Mucosa of descending colon (tissue), 3 donors: ENCODE measurements around the gene ABL1. TPM values are rescaled to one million over a fixed set of nuclear protein-coding genes. Genes with fewer than 3 reads are reported as not detected.
A peak's percentile ranks its signal among the peaks of the same experiment; 100 is the strongest.
"Not testable (repeated sequence)": the region's sequence is repeated elsewhere in the genome, so short reads cannot be mapped to it uniquely, and the experiment has no call there.

Experiments used
- ATAC-seq: fragments of 200-7000 bp; cut with Tn5 transposase; one replicate; pipeline ENCODE4 v1.9.1; 2020; ENCODE audit warnings: mild to moderate bottlenecking, moderate library complexity
- DNase-seq, 3 donors: peaks; one replicate each; pipeline ENCODE4 v3.0.0-alpha.2; 2020
- H3K36me3 ChIP-seq: fragments of 200-600 bp; one replicate; pipeline ENCODE4 v1.8.0; 2021; ENCODE audit warnings: low read depth, mild to moderate bottlenecking
- H3K4me1 ChIP-seq: fragments of 200-600 bp; one replicate; pipeline ENCODE4 v1.8.0; 2021; ENCODE audit warnings: low read depth, mild to moderate bottlenecking
- H3K4me3 ChIP-seq: fragments of 200-600 bp; one replicate; pipeline ENCODE4 v1.8.0; 2021; ENCODE audit warnings: mild to moderate bottlenecking
- H3K9me3 ChIP-seq: fragments of 200-600 bp; one replicate; pipeline ENCODE4 v1.8.0; 2021; ENCODE audit warnings: mild to moderate bottlenecking
- intact Hi-C, 2 donors: fragments of 100-400 bp; cut with DNase I in 1 of 2; cut with micrococcal nuclease in 1 of 2; formaldehyde crosslinking; loops; one replicate each; pipeline versions ENCODE4 v1.11.0 to v1.11.1; 2022; cut with DNase I, micrococcal nuclease
- total RNA-seq, 3 donors: library from RNA; stranded (reverse); fragmentation: NEBNext Ultra II Directional in 2 of 3; extraction: Animal tissue kit (Norgen Biotek cat#: 25700) in 2 of 3; gene quantifications; one replicate each; pipeline versions ENCODE4 v1.2.1 to v1.2.4, GENCODE V29; 2021 to 2023
- TF ChIP-seq, protein P1 (sequence below): fragments of 200-600 bp; IDR thresholded peaks from one replicate; pipeline ENCODE4 v1.8.0; 2022; ENCODE audit warnings: antibody characterized with exemption, mild to moderate bottlenecking
- donor health status: DM: no; HTN: no; CAD: no; lungs with moderate emphysema.
- donor health status: DM: no; HTN: no; CAD: no.
- donor health status: DM: no; HTN: yes; CAD: no.

ABL1 gene
- total RNA-seq, 3 donors from 2014 or later, result 86.6 to 147 (median 91.4) TPM

DNA sequence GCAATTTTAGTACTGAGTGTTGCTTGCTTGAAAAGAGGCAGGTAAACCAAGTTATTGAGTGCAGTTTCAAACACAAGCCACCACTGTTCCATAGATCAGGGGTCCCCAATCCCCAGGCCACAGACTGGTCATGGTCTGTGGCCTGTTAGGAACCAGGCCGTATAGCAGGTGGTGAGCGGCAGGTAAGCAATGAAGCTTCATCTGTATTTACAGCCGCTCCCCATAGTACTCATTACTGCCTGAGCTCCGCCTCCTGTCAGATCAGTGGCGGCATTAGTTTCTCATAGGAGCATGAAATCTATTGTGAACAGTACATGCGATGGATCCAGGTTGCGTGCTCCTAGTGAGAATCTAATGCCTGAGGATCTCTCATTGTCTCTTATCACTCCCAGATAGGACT is 41.5 kb upstream of the ABL1 start:
- intact Hi-C loops, result no loop called here
- ATAC-seq (peak; percentile 45), DNase-seq (peak in 1 of 3 donors; percentile 21)
- H3K4me1 ChIP-seq, result no peaks in the 10 kb centered on the region
- peaks cover 11% of the 10 kb centered on the region for H3K9me3 ChIP-seq
- TF ChIP-seq, protein P1, sequence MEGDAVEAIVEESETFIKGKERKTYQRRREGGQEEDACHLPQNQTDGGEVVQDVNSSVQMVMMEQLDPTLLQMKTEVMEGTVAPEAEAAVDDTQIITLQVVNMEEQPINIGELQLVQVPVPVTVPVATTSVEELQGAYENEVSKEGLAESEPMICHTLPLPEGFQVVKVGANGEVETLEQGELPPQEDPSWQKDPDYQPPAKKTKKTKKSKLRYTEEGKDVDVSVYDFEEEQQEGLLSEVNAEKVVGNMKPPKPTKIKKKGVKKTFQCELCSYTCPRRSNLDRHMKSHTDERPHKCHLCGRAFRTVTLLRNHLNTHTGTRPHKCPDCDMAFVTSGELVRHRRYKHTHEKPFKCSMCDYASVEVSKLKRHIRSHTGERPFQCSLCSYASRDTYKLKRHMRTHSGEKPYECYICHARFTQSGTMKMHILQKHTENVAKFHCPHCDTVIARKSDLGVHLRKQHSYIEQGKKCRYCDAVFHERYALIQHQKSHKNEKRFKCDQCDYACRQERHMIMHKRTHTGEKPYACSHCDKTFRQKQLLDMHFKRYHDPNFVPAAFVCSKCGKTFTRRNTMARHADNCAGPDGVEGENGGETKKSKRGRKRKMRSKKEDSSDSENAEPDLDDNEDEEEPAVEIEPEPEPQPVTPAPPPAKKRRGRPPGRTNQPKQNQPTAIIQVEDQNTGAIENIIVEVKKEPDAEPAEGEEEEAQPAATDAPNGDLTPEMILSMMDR, result no peak
- H3K4me3 ChIP-seq, result no peak overlapping the region
- H3K36me3 ChIP-seq, result no peaks in the 10 kb centered on the region

DNA sequence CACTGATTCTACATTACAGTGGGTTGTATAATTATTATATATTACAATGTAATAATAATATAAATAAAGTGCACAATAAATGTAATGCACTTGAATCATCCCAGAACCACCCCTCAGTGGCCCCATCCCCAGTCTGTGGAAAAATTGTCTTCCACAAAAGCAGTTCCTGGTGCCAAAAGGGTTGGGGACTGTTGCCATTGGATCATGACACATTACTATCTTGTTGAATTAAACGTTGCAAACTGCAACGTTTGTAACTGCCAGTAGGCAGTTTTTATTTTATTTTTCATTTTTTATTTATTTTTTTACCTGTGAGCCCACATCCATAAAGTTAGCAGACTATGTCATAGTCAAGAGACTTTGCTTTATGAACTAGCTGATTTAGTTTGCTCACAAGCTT is 41.0 kb upstream of the ABL1 start:
- H3K9me3 ChIP-seq, intact Hi-C loops, DNase-seq: not testable (repeated sequence)

DNA sequence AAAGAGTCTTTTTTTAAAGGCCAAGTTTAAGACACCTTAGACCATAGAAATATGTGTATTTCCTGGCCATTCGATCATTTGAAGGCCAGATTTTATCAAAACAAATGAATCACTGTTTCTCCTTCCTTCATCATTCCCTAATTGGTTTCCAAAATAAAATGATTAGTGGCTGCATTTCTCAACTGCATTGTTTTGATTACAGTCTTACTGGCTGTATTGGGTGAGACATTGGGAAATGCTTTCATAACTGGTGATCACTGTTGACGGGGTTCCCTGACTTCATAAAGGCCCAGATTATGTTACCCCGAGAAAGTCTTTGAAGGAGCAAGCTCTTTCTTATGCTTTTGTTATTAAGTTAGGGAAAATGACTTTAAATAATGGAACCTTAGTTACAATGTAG is 40.6 kb upstream of the ABL1 start:
- DNase-seq, intact Hi-C loops, H3K9me3 ChIP-seq, ATAC-seq, H3K4me1 ChIP-seq, H3K36me3 ChIP-seq, H3K4me3 ChIP-seq: not testable (repeated sequence)

More for the DNA sequence above, 41.0 kb upstream of the ABL1 start:
- ATAC-seq, H3K36me3 ChIP-seq, H3K4me1 ChIP-seq, H3K4me3 ChIP-seq: not testable (repeated sequence)

DNA sequence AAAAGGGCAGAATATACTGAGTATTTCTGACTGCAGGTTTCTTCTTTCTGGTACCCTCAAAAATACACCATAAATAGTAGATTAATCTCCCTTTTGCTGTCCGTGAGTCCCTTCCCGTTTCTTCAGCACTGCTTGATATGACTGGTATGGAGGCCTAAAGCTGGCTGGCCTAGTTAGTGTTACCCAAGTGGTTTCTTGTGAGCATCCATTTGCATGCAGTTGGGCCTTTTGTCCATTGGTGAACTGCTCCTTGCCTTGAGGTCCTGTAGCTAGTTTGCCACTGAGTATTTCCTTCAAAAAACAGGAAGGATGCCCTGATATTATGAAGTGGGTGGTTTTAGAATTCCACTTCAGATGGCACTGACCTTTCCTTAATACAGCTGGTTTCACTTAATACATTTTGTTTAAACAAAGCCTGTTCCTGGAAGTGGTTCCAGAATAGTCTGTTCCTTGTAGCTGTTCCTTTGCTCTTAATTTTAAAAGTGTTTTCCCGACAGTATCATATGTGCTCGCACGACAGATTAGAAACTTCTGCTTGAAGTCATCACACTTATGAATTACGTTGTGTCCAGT is 40.0 kb upstream of the ABL1 start:
- intact Hi-C loops, result no loop called here
- H3K4me1 ChIP-seq, result no peaks in the 10 kb centered on the region
- ATAC-seq (no peak), DNase-seq (no peak)
- peaks cover 1% of the 10 kb centered on the region for H3K9me3 ChIP-seq
- H3K4me3 ChIP-seq, result no peak overlapping the region
- no peaks in the 10 kb centered on the region for H3K36me3 ChIP-seq
- TF ChIP-seq, protein P1, result no peak

DNA sequence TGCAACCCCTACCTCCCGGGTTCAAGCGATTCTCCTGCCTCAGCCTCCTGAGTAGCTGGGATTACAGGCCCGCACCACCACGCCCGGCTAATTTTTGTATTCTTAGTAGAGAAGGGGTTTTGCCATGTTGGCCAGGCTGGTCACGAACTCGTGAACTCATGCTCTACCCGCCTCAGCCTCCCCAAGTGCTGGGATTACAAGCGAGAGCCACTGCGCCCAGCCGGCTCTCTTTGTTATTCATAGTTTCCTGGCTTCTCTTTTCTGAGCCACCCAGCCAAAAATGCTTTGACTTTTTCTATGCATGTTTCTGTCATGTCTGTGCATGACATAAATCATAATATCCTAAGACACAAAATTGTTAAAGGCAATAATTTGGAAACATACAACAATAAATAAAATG is 31.9 kb upstream of the ABL1 start:
- H3K36me3 ChIP-seq, intact Hi-C loops, ATAC-seq, H3K4me3 ChIP-seq, H3K4me1 ChIP-seq, H3K9me3 ChIP-seq, DNase-seq: not testable (repeated sequence)

DNA sequence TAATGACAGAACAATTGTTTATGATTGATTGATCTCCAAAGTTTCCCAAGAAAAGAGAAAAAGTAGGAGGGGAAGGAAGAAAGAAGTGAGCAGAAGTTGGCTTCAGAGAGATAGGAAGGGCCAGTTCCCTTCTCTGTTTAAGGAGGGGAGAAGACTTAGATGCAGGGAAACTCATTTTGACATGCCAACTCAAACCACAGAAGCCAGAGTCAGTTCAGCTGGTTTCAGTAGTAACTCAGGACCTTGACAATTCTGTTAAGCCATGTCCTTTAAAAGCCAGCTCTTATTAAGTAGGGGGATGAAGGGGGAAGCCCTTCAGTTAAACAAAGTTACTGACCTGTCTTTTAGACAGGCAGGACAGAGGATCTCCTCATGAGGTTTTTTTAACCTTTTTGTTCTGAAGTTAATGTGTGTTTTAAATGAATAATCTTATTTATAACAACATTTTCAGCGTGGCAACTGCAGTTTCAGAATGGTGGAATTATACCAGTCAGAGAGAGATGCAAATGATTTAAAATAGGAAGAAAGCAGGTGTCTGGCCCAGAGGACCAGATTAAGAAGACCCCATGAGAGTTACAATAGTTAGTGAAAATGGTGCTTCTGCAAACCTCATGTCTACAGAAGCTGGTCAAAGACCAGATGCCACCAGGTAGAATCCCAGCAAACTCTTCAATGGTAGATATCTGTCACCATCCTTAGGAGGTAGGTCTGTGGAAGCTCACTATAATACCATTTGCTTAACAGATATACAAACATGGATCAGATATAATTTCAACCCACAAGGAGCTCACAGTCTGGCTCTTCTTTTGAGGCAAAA is 29.3 kb upstream of the ABL1 start:
- no peaks in the 10 kb centered on the region for H3K4me1 ChIP-seq
- intact Hi-C loops, result no loop called here
- ATAC-seq (no peak), DNase-seq (no peak)
- no peak overlapping the region for H3K4me3 ChIP-seq
- TF ChIP-seq, protein P1, result no peak
- no peaks in the 10 kb centered on the region for H3K36me3 ChIP-seq
- no peaks in the 10 kb centered on the region for H3K9me3 ChIP-seq

DNA sequence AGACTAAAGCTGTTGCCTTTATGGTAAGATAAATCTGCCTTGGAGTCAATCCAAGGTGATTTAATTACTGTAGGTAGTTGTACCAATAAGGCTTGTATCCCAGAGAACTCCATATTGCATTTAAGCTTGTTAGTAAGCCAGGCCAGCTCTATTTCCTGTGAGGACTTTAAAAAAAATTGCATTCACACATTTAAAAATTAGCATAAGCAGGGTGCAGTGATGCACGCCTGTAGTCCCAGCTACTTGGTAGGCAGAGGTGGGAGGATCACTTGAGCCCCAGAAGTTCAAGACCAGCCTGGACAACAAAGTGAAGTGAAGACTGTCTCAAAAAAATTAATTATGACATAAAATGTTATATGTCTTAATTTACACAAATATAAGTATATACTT is 28.7 kb upstream of the ABL1 start:
- Histone ChIP-seq H3K9me3 (no peaks in the 10 kb centered on the region), H3K4me1 (no peaks in the 10 kb centered on the region), H3K36me3 (no peaks in the 10 kb centered on the region), H3K4me3 (no peak overlapping the region)
- no peak for ATAC-seq
- TF ChIP-seq, protein P1, result no peak
- intact Hi-C loops, result no loop called here
- DNase-seq, result no peak
